22Rv1 (cell line): ENCODE data around the gene RBM19.

ENCODE experiments used
- H3K27ac ChIP-seq: fragments of 450-650 bp; 2 replicates; pipeline ENCODE4 v1.5.1; 2017
- ZFX ChIP-seq: fragments of 450-650 bp; IDR thresholded peaks from 2 replicates; pipeline ENCODE4 v1.6.1; 2017; ENCODE audit warnings: antibody characterized with exemption, borderline replicate concordance
- TF ChIP-seq, protein P1 (sequence below): fragments of 450-650 bp; IDR thresholded peaks from 2 replicates; pipeline ENCODE4 v1.5.1; 2017; ENCODE audit warnings: mild to moderate bottlenecking

The RBM19 gene

DNA sequence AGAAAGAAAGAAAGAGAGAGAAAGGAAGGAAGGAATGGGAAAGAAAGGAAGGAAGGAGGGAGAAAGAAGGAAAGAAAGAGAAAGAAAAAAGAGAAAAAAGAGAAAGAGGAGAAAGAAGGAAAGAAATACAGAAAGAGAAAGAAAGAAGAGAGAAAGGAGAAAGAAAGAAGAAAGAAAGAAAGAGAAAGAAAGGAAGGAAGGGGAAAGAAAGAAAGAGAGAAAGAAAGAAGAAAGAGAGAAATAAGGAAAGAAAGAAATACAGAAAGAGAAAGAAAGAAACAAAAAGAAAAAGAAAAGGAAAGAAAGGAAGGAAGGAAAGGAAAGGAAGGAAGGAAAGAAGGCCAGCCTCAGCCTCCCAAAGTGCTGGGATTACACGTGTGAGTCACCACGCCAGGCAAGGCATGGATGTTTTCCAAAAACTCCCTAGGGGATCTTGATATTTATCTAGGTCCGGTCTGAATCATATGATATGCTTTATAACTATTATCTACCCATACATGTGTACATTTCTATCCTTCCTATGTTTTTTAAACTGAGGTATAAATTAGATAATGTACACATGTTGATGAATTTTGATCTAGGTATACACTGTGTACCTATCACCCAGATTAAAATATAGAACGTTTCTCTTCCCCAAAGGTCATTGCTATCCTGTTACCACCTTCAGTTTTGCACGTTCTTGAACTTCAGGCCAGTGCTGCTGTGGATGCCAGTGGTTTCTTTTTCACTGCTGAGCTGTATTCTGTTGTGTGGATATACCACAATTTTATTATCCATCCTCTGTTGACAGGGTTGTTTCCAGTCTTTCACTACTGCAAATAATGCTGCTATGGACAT, 177.9 kb downstream of the RBM19 start:
- TF ChIP-seq ZFX, result no peak
- TF ChIP-seq, protein P1, sequence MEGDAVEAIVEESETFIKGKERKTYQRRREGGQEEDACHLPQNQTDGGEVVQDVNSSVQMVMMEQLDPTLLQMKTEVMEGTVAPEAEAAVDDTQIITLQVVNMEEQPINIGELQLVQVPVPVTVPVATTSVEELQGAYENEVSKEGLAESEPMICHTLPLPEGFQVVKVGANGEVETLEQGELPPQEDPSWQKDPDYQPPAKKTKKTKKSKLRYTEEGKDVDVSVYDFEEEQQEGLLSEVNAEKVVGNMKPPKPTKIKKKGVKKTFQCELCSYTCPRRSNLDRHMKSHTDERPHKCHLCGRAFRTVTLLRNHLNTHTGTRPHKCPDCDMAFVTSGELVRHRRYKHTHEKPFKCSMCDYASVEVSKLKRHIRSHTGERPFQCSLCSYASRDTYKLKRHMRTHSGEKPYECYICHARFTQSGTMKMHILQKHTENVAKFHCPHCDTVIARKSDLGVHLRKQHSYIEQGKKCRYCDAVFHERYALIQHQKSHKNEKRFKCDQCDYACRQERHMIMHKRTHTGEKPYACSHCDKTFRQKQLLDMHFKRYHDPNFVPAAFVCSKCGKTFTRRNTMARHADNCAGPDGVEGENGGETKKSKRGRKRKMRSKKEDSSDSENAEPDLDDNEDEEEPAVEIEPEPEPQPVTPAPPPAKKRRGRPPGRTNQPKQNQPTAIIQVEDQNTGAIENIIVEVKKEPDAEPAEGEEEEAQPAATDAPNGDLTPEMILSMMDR, result no peak
- H3K27ac ChIP-seq, result no peak overlapping the region

DNA sequence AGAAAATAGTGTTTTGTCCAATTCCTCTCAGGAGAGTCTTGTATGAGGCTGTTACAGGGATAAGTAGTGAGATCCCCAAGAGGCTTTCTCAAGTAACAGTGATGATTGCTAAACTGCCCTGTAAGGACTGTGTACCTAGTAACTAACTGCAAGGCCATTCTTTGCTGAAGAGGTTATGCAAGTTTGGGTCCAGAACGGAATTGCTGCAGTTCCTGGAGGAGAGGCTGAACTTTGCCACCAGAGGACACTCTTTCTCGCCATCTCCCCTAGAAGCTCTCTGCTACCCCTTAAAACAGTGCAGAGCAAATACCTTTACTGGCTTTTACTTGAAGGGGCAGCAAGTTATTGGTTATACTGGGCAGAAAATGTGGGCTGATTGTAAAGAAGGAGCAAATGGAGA, 180.0 kb downstream of the RBM19 start:
- no peak overlapping the region for H3K27ac ChIP-seq
- no peak for TF ChIP-seq ZFX
- TF ChIP-seq, protein P1, result no peak

DNA sequence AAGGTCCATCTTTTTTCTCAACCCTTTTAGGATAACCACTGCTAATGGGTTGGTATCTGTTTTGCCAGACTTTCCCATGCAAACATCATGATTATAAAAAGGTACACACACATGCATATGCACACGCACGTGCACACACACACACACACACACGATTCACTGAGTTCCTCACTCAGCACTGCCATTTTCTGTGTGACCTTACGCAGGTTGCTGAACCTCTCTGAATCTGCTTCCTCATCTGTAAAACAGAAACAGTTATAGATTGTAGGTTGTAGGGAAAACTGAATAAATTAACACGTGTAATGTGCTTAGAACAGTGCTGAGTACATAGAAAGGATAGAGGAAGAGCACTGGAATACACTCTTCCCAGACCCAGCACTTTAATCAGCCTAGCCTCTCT, 182.3 kb downstream of the RBM19 start:
- TF ChIP-seq, protein P1, result no peak
- no peak for TF ChIP-seq ZFX
- H3K27ac ChIP-seq, result no peak overlapping the region

DNA sequence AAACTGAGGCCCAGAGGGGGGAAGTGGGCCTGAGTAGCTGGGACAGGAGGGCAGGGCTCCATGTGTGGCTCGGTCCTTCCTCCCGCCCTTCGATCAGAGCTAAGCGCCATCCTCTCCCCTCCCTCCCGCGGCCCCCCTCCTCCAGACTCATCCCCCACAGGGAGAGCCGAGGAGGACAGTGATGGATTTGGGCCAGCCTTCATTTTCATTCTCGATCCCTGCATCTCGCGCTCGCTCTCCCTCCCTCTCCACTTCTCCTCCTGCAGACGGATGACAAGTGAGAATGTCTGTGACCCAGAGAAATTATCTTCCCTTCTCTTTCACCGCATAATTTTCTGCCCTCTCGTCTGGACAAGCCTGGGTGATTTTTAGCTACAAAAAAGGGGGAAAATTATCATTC, 183.3 kb downstream of the RBM19 start:
- TF ChIP-seq ZFX, result no peak
- TF ChIP-seq, protein P1, result no peak
- no peak overlapping the region for H3K27ac ChIP-seq

DNA sequence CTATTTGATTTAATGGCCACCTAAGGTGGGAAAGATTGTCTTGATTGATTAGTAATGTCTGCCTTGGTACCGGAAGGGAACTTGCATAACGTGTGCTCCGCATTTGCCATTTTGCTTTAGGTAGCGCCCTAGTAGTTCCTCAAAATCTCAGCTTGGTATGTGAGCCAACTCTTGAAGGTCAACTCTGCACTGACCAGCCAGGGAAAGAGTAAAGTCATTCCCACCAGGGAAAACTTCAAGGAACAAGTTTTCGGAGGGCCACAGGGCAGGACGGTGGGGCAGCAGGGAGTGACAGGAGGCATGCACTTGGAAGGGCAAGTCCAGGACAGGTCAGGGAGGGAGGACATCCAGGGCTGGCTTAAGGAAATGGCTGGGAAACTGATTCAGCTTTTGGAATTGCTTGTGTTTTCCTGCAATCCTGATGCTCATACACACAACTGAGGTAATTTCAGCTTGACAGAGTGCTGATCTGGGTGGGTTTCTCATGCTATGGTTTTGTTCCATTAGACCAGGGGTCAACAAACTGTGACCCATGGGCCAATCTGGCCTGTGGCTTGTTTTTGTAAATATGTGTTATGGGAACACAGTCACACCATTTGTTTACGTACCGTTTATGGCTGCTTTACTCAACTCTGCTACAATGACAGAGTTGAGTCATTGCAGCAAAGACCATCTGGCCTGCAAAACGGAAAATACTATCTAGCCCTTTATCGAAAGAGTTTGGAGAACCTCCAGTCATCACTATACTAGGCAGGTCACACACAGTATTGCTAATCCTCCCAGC, 184.5 kb downstream of the RBM19 start:
- TF ChIP-seq ZFX, result no peak
- TF ChIP-seq, protein P1, result no peak
- H3K27ac ChIP-seq, result no peak overlapping the region

DNA sequence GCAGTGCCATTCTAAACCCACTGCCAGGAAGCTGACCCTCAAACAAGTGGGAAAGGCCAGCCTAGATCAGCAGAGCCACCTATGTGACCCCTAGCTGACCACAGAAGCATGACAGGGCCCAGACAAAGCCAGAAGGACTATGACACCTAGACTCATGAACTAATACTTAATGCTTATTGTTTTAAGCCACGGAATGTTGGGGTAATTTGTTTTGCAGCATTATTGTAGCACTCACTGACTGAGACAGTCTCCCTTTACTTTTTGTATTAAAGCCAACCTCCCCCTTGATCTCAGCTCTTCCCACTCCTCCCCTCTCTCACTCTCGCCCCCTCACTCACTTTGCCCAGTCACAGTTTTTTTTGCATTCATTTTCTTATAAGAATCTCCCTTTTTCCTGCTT, 186.4 kb downstream of the RBM19 start:
- no peak overlapping the region for H3K27ac ChIP-seq
- TF ChIP-seq ZFX, result no peak
- TF ChIP-seq, protein P1, result no peak

DNA sequence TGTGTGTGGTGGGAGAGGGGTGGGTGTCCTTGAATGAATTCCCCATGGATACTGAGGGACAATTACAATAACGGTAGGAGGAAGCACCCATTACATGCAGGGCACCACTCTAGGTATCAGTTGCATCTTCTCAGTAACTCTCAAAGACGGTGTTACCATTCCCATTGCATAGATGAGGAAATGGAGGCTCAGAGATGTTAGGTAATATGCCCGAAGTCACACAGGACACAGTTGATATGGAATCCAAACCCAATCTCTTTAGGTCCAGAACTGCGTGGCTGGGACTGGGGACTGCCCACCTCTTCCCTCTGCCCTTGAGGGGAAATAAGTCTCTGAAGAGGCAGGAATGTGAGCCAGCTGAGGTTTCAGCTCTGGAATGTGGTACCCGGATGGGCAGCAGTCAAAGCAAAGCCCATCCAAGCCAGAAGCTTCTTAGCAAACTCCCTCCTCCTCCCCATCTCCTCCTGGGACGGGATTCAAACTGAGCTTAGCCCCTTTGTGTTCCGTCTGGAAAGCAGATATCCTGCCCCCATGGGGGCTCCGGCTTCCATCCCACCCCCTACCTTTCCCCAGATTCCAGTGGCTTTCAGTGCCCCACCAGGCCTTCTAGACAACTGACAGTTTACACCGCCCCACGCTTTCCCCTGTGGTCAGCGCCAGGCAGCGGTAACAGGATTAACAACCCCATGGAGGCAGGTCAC, 187.5 kb downstream of the RBM19 start:
- H3K27ac ChIP-seq, result no peak overlapping the region
- no peak for TF ChIP-seq ZFX
- TF ChIP-seq, protein P1, result no peak
